Activated T-cell treated with anti-CD3 and anti-CD28 coated beads for 4 hours (primary cell): ENCODE data around the gene GDF15.
"Not testable (repeated sequence)": the region's sequence is repeated elsewhere in the genome, so short reads cannot be mapped to it uniquely, and the experiment has no call there.

ENCODE experiments used
- DNase-seq: peaks from one replicate; pipeline ENCODE4 v3.0.0-alpha.2; 2020

GDF15 gene

GRCh38 chr19:18392926-18393325 is 7.0 kb downstream of the GDF15 start:
- no peak for DNase-seq

- no peak for DNase-seq
Observed at GRCh38 chr19:18393836-18394235, 7.9 kb downstream of the GDF15 start.

DNA sequence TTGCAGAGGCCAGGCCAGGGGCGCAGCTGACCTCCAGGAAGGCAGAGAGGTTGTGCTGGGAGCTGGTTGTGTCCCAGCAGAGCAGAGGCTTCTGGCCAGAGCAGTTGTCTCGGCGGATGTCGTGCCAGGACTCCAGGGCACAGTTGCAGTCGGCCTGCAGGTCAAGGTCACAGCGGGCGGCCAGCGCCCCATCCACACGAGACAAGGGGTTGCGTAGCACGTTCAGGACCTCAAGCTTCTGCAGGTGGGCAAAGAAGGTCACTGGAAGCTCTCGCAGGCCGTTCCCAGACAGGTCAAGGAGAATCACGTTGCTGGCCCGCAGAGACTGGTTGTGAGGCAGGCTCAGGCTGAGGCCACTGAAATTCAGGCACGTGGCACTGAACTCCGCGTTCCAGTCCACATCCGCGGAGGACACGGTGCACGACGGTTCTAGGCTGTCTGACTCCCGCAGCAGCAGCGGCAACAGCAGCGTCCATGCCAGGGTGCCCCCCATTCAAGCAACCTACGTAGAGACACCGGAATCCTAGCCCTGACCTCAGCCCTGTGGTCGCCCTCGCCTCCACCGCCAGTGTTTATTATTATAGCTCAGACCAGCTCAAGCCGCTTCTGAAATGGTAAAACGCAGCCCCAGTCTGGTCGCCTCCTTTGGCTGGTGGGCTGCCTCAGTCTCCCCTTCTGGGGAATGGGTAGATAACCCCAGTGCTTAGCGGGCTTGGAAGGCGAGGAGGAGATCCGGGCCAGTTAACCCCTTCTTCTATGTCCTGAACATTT is 10.7 kb downstream of the GDF15 start:
- DNase-seq: no peak

DNA sequence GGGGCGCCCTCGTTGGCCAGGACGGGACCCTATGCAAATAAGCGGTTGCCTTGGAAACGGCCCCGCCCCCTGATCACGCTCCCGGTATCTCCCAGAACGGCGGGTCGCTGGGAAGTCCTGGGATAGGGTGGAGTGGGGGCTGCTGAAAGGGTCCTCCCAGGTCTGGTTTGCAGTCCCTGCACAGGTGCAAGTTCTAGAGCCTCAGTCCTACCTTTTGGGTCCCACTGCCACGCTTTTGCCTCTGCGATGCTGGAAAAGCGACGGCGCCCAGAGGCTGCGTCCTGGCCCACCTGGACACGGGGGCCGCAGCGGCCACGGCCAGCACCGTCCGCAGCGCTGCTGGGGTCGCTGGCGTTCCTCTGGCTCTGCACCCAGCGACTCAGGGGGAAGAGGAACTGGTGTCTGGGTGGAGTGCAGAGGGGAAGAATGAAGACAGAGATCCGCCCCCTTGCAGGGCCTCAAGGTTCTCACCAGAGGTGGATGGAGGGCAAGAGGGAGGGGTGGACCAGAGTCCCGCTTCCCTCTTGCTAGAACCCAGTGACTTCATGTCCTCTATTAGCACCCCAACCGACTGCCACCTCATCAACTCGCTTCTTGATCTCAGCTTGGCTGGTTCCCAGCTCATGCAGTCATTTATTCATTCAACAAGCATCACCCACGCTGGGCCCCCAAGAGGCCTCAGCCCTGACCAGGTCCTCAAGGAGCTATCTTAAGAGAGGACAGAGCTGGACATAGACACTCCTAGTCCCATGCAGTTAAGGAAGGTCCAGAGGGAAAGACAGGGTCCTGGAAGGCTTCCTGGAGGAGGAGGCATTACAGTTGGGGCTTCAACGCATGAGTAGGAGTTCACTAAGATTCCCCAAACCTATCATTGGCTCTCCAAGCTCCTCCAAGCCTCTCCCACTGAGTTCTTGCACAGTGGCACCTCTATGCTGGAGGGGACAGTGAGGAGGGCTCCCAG is 11.6 kb downstream of the GDF15 start, which contains the start of gene LRRC25:
TSS of gene LRRC25 (minus strand) at position 381 of the 961 bp plus-strand sequence. CDS start 659 bp downstream, outside the sequence.
- DNase-seq: no peak

GRCh38 chr19:18399008-18399407 is 13.1 kb downstream of the GDF15 start:
- no peak for DNase-seq

DNA sequence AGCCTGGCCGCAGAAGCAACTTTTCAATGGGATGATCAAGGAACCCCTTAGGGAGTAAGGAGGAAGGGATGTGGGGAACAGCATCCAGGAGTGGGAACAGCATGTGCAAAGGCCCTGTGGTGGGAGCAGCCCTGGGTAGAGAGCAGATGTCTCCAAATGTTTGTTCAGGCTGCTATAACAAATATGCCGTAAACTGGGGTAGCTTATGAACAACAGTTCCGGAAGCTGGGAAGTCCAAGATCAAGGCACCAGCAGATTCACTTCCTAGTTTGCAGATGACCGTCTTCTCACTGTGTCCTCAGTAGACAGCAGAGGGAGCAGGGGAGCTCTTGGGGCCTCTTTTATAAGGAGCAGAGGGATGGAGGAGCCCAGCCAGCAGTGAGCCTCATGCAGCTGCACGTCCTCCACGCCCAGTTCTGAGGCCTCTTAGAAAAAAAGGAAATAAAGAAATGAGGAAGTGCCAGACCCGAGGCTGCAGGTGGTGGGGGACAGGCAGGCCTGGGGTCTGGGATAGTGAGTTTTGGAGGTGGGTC is 15.7 kb downstream of the GDF15 start:
- no peak for DNase-seq

- not testable (repeated sequence) for DNase-seq
Observed at GRCh38 chr19:18402455-18403248, 16.7 kb downstream of the GDF15 start.

- not testable (repeated sequence) for DNase-seq
Observed at GRCh38 chr19:18405754-18406153, 19.8 kb downstream of the GDF15 start.

DNA sequence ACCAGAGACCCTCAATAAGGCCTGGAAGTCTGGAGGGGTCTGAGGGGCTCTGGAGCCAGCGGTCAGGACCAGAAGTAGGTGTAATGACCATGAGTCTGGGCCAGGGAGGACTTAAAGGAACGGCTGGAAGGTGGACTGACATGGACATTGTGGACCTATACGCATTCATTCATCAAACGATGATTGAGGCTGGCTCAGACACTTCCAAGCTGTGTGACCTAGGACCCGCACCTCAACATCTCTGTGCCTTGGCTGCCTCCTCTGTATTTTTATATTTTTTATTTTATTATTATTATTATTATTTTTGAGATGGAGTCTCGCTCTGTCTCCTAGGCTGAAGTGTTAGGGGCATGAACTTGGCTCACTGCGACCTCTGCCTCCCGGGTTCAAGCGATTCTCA is 20.8 kb downstream of the GDF15 start:
- DNase-seq: no peak

DNA sequence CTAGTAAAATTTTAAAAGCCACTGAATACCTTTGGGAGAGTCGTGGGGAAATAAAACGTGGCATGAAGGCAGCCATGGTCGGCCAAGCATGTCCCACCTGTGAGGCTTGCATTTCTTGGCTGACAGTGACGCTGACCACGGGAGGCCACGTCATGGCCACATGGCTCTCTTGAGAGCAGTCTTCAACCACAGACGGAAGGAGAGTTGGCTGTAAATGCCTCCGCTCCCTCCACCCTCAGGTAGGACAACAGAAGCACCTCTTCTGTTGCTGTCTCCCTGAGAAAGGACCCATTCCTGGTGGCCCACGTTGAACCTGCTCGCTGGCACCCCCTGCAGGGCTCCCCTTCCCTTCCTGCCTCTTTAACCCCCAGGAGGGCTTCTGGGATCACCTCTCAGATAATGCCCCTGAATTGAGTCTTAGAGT is 22.1 kb downstream of the GDF15 start:
- no peak for DNase-seq

DNA sequence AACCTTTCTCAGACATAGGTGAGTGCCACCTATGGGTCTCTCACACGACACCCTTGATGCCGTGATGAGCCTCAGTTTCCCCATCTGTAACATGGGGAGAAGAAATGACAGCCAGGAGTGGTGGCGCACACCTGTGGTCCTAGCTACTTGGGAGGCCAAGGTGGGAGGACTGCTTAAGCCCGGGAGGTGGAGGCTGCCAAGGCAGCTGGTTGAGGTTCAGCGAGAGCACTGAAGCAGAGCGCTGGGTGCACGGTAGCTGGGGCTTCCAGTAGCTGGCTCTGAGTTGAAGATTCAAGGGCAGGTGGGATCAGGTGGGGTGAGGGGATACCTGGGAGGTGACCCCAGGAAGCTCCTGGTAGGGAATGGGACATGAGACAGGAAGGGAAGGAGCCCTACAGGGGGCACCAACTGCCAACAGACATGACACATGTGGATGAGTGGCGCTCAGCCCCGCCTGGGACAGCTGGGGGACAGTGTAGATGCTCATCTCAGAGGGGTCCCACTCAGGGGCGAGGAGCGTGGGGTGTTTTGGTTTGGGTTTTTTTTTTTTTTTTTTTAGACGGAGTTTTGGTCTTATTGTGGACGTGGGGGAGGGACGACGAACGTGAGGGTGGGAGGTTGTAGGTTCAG is 26.8 kb downstream of the GDF15 start:
- no peak for DNase-seq

DNA sequence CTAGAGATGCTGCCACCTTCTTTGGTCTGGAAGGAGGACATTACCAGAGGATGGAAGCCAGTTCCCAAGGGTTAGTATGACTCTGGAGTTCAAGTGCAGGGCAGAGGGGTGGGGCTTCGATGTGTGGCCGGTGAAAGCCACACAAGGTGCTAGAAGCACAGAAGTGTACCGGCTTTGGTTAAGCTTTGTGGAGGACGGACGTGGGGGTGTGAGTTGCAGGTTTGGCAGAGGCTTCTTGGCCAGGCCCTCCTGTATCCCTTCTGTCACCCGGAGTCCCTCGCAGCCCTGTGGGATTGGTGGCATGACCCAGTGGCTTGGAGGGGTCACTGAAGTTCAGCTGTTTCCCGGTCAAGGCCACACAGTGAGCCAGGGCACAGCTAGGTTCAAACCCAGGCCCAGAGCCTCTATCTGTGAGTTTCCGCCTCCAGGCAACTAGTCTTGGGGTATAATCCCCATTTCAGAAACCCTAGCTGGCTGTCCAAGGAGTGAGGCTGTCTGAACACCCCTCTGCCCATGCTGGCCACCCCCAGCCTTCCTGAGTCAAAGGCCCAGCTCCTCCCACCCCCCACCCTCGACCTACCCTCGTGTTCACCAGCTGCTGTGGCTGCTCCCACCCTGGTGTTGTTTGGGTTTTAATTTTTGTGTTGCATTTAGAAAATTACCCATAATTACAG is 28.7 kb downstream of the GDF15 start:
- no peak for DNase-seq

GRCh38 chr19:18415178-18415867 is 29.4 kb downstream of the GDF15 start:
- no peak for DNase-seq

DNA sequence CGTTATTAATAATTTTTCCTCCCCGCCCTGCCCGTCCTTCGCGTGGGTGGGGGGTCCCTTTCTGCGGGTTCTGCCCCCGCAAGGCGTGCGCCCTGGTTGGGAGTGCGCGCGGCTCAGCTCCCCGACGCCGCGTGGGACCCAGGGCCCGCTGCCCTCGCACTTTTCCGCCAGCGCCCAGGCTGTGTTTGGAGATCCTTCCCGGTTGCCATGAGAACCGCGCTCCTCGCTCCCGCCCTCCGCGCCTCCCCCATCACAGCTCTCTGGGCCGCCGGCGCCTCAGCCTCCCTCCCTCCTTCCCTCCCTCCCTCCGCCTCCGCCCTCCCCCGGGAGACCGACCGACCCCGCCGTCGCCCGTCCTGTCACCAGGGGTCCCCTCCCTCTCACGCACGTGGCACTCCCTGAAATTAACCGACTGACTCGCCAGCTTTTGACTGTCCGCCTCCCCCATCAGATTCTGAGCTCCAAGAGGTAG is 30.9 kb downstream of the GDF15 start:
- peak; percentile 50 for DNase-seq

DNA sequence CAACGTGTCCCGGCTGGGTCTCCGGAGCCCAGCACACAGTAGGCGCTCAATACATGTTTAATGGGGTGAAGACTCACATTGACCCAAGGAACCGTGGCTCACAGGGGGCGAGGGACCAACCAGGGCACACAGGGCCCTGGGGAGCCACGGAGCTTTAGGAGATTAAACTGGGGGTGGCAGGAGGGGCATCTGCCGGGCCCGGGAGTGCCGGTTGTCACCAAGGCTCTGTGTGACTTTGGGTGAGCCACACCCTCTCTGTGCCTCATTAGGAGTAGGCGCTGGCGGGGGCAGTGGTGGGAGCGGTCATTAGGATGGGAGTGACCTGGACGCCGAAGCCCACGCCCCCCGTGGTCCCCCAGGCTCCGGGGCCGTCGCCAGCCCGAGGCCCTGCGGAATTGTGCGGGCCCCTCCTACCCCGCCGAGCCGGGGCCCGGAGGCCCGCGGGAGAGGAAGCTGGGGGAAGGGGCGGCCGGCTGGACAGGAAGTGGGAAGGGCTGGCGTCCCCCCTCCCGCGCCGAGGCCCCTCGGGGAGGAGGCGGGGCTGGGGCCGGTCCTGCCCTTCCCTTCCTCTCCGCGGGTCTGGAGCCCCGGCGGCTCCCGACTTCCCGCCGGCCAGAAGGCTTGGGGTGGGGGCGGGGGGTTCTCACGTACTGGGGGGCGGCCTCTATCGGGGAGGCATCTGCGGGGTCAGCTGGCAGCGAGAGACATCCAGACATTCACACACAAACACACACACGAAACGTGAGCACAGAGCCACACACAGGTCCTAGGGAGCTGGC is 31.5 kb downstream of the GDF15 start:
- DNase-seq: no peak

DNA sequence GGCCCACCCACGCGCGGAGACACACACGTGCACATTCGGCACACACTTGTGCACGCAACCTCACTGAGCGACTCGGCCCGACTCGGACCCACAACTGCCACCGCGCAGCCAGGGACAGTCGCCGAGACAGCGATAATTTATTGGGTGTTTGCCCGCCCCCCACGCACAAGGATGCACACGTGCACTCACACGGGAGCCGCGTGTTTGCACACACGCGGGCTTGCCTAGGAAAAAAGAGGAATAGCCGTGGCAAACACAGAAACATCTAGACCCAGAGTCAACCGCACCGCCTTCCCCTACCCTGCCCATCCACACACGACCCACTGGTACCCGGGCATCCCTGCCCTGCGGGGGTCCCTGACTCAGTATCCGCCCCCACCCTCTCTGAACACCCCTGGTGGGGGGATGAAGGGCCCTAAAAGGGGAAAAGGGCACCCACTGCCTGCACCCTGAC is 32.1 kb downstream of the GDF15 start:
- DNase-seq: no peak

- DNase-seq: no peak
Observed at GRCh38 chr19:18418483-18419194, 32.7 kb downstream of the GDF15 start.

DNA sequence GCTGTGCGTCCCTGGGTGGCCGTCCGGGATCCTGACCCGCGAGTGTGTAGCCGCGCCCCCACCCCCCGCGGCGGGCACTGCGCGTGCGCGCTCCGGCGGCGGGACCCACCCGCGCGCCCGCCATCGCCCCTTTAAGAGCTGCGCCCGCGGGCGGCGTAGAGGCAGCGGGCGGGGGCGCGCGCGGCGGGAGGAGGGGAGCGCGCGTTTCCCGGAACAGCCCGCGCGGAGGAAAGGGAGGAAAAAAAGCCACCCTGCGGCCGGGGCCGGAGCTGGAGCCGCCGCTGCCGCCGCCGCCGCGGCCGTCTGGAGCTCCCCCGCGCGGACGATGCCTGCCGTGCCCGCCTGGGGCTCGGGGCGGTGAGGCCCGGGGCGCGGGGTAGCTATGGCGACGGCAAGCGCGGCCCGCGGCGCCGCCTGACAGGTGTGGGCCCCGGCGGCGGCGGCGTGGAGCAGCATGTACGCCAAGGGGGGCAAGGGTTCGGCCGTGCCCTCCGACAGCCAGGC is 33.3 kb downstream of the GDF15 start, which contains the start of gene SSBP4:
TSS of gene SSBP4 (plus strand) at position 204 of the 504 bp plus-strand sequence. CDS start at position 455, 251 bp downstream.
- peak; percentile 55 for DNase-seq
